Measurements from ENCODE around the gene RPS4Y2. TPM values are rescaled to one million over a fixed set of nuclear protein-coding genes. Genes with fewer than 3 reads are reported as not detected.
A peak's percentile ranks its signal among the peaks of the same experiment; 100 is the strongest.

The RPS4Y2 gene
- not detected for total RNA-seq

DNA sequence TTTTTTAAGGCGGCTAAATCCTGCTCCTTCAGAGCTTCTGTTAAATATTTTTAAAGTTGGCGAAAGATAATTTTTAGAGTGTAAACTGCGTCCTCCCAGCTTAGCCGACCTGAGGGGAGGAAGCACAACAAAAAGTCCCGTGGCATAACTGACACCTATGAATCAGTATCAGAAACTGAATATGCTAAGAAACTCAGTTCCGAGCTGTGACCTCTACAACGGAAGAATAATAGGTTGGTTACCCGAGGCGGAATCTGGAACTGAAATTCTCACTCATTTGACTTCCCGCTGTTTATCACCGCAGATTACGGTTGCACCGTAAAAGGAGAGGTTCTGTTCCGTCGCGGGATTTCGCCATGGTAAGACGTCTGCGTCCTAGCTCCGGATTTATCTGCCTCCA lies at the start of gene RPS4Y2:
TSS of gene RPS4Y2 (plus strand) at position 301 of the 400 bp plus-strand sequence. CDS start at position 357, 56 bp downstream.
- DNase-seq (ENCODE audit: low spot score) (no peak), ATAC-seq (no peak)

- DNase-seq (ENCODE audit: low spot score), result no peak
- ATAC-seq, result no peak
Observed at GRCh38 chrY:20714391-20714790, 41.5 kb upstream of the RPS4Y2 start.

GRCh38 chrY:20726184-20726907 lies 29.6 kb upstream of the RPS4Y2 start:
- ATAC-seq (no peak), DNase-seq (ENCODE audit: low spot score) (no peak)

DNA sequence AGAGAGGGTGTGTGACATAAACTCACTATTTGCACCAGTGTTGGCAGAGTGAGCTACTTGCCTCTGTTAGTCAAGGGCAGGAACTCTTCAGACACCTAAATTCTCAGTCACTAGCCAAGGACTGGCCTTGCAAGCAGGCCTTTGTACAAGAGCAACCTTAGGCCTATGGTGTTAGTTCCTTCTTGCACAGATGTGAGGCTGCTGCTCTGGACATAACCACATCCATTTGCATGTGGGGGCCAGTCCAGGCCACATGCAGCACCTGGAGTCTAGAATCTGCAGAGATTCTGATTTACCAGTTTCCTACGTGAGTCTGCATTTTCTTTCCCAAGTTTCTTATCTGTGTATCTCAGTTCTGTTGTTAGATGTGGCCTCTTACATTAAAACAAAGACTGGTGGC lies 20.7 kb upstream of the RPS4Y2 start:
- DNase-seq (ENCODE audit: low spot score) (no peak), ATAC-seq (no peak)

GRCh38 chrY:20739806-20740205 lies 16.1 kb upstream of the RPS4Y2 start:
- DNase-seq (ENCODE audit: low spot score), result no peak
- no peak for ATAC-seq

GRCh38 chrY:20740609-20741008 lies 15.3 kb upstream of the RPS4Y2 start:
- ATAC-seq, result peak; percentile 75
- DNase-seq (ENCODE audit: low spot score), result peak; percentile 45

DNA sequence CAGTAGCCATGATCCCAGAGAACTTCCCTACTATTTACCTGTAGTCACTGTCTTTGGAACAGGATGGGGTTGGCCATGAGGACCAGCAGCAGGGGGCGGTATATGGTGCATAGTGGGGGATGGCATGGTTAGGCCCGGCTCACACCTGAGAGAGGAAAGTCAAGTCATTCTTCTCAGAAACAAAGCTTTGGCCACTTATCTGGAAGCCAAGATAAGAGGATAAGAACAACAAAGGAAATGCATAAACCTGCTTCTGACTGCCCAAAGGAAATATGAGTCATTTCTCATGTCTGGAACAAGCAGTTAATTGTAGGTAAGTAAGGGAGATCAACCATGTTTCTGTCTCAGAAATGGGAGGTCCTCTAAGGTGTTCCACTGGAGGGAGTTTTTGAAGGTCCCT lies 10.8 kb upstream of the RPS4Y2 start:
- ATAC-seq, result no peak
- DNase-seq (ENCODE audit: low spot score), result no peak

- ATAC-seq (no peak), DNase-seq (ENCODE audit: low spot score) (no peak)
Observed at GRCh38 chrY:20746919-20747318, 9.0 kb upstream of the RPS4Y2 start.

DNA sequence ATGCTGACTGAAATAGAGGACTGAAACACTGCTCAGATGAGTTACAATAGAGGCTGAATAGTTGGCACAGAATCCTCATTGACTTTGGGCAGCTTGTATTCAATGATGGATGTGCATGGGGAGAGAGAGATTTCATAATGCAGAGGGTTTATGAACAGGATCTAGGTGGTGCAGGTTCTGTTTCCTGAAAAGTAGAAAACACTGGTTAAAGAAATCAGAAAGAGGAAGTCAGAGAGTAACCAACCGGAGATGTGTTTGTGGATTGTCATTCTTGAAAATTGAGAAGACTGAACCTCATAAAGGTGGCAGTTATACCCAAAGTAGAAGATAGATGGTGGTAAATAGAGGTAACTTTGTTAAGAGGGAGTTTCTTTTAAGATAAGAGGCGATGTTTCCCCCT lies 8.0 kb downstream of the RPS4Y2 start:
- no peak for ATAC-seq
- DNase-seq (ENCODE audit: low spot score), result no peak

DNA sequence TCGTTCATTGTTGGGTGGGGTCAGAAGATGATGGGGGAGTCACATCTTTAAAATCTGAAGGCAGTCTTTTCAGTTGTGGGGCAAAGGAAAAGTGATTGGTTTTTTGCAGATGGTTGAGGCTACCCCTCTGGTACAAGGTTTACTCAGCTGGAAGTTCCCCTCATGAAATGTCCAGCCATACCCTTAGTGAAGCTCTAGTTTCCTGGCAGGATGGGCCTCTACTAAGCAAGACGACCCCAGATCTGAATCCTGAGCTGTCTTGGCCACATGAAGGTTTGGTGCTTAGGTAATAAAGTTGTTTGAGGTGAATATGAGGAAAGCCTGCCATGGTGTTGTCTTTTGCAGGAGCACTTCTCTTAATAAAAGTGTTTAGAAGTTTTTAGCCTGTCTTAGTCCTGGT lies 9.2 kb downstream of the RPS4Y2 start:
- DNase-seq (ENCODE audit: low spot score), result no peak
- no peak for ATAC-seq

GRCh38 chrY:20770755-20771154 lies 14.8 kb downstream of the RPS4Y2 start:
- ATAC-seq, result no peak
- no peak for DNase-seq (ENCODE audit: low spot score)

DNA sequence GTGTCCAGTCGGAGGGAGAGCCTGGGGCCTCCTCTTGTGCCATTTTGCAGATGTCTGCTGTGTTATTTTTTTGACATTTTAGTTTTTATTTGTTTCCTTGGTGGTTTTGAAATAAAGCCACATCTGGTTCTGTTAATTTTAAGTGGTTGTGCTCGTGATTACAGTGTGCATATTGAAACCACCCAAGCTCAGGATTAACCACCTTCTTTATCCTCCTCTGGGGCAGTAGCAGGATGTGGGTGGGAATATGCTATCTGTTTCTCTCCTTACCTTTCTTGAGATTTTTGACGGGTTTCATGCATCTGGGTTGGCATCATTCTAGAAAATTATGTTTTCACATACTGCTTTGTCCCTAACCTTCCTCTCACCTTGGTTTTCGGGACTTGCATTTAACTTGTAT lies 20.2 kb downstream of the RPS4Y2 start:
- DNase-seq (ENCODE audit: low spot score) (no peak), ATAC-seq (no peak)

GRCh38 chrY:20780104-20780654 lies 24.3 kb downstream of the RPS4Y2 start:
- no peak for DNase-seq (ENCODE audit: low spot score)
- no peak for ATAC-seq

DNA sequence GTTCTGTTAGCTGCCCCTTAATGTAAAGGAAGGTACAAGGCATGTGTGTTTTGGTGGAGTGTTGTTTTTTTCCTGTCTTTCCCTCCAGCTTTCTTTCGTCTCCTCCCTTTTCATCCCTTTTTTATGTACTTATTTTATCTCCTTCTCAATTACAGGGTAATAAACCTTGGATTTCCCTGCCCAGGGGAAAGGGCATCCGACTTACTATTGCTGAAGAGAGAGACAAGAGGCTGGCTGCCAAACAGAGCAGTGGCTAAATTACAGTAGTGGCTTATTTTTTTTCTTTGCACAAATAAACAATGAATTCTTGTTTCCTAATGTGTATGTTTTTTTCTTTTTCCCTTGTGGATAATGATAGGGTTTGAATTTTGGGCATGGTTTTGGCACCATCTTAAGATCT lies 24.9 kb downstream of the RPS4Y2 start:
- no peak for ATAC-seq
- no peak for DNase-seq (ENCODE audit: low spot score)

DNA sequence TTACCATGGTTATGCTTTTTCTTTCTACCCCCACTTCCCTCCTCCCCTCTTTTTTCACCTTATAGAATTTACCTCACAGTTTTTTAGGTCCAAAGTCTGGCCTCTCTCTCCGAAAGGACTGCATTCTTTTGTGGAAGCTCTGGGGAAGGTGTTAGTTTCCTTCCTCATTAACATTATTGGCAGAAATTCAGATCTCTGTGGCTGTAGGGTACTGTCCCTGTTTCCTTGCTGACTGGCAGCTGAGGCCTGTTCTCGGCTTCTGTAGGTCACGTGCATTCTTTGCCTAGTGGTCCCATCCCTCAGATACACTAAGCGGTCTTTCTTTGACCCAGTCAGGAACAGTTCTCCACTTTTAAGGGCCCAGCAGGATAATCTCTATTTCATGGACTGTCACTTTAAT lies 25.5 kb downstream of the RPS4Y2 start:
- DNase-seq (ENCODE audit: low spot score) (no peak), ATAC-seq (no peak)

- no peak for ATAC-seq
- DNase-seq (ENCODE audit: low spot score), result no peak
Observed at GRCh38 chrY:20784965-20785364, 29.1 kb downstream of the RPS4Y2 start.

GRCh38 chrY:20787076-20787475 lies 31.2 kb downstream of the RPS4Y2 start:
- ATAC-seq (no peak), DNase-seq (ENCODE audit: low spot score) (no peak)

GRCh38 chrY:20798351-20799049 lies 42.6 kb downstream of the RPS4Y2 start:
- ATAC-seq, result no peak
- DNase-seq (ENCODE audit: low spot score), result no peak

- DNase-seq (ENCODE audit: low spot score) (no peak), ATAC-seq (no peak)
Observed at GRCh38 chrY:20802659-20803058, 46.8 kb downstream of the RPS4Y2 start.

DNA sequence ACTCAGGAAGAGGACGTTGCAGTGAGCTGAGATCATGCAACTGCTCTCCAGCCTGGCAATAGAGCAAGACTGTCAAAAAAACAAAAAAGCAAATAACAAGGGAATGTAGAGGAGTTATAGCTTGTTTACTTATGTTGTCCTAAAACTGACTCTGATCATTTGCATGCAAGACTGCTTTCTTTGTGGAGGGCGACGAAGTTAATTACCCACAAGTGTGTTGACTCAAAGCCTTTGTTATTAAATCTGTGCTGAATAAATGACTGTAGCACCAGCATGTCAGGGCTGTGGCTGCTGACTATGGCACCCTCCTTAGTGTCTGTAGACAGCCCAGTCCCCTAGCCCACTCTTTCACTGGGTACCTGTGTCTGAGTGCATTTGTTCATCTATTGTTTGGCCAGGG lies 50.3 kb downstream of the RPS4Y2 start:
- ATAC-seq, result no peak

GRCh38 chrY:20813459-20813858 lies 57.6 kb downstream of the RPS4Y2 start:
- DNase-seq (ENCODE audit: low spot score), result no peak
- no peak for ATAC-seq

More for the DNA sequence above, 50.3 kb downstream of the RPS4Y2 start:
- DNase-seq (ENCODE audit: low spot score), result no peak

GRCh38 chrY:20814794-20815193 lies 58.9 kb downstream of the RPS4Y2 start:
- DNase-seq (ENCODE audit: low spot score), result no peak
- no peak for ATAC-seq

Measured in left lobe of liver (tissue), 2 donors.